GM21786 (cell line): ENCODE results near the gene FHOD3.
"Not testable (repeated sequence)": the region's sequence is repeated elsewhere in the genome, so short reads cannot be mapped to it uniquely, and the experiment has no call there.

Experiments
- ATAC-seq: cut with Tn5 transposase; IDR thresholded peaks from one replicate; pipeline ENCODE4 v1.9.1; 2021; ENCODE audit not compliant: unreplicated experiment

The FHOD3 gene

GRCh38 chr18:36761186-36761698 is 463.7 kb downstream of the FHOD3 start:
- no peak for ATAC-seq

GRCh38 chr18:36762074-36762473 is 464.6 kb downstream of the FHOD3 start:
- ATAC-seq, result no peak

- not testable (repeated sequence) for ATAC-seq
Measured at GRCh38 chr18:36762965-36763364, 465.5 kb downstream of the FHOD3 start.

- ATAC-seq, result no peak
Measured at GRCh38 chr18:36766836-36767235, 469.3 kb downstream of the FHOD3 start.

GRCh38 chr18:36769172-36769571 is 471.7 kb downstream of the FHOD3 start:
- ATAC-seq, result no peak

GRCh38 chr18:36769611-36770314 is 472.2 kb downstream of the FHOD3 start:
- ATAC-seq, result no peak

- no peak for ATAC-seq
Measured at GRCh38 chr18:36770315-36770946, 472.9 kb downstream of the FHOD3 start.

- no peak for ATAC-seq
Measured at GRCh38 chr18:36771245-36771644, 473.7 kb downstream of the FHOD3 start.

- ATAC-seq, result no peak
Measured at GRCh38 chr18:36772241-36772723, 474.8 kb downstream of the FHOD3 start.

GRCh38 chr18:36775396-36775795 is 477.9 kb downstream of the FHOD3 start:
- ATAC-seq, result no peak

GRCh38 chr18:36776650-36777049 is 479.1 kb downstream of the FHOD3 start:
- ATAC-seq, result no peak

GRCh38 chr18:36777566-36777965 is 480.1 kb downstream of the FHOD3 start:
- ATAC-seq, result no peak

GRCh38 chr18:36780748-36781147 is 483.2 kb downstream of the FHOD3 start:
- ATAC-seq, result no peak

- ATAC-seq, result no peak
Measured at GRCh38 chr18:36782710-36783109, 485.2 kb downstream of the FHOD3 start.

GRCh38 chr18:36783792-36784191 is 486.3 kb downstream of the FHOD3 start:
- ATAC-seq, result no peak

- no peak for ATAC-seq
Measured at GRCh38 chr18:36786686-36787085, 489.2 kb downstream of the FHOD3 start.

- ATAC-seq, result no peak
Measured at GRCh38 chr18:36792634-36793283, 495.2 kb downstream of the FHOD3 start.

GRCh38 chr18:36798738-36799473 is 501.4 kb downstream of the FHOD3 start:
- ATAC-seq, result no peak

GRCh38 chr18:36805105-36805504 is 507.6 kb downstream of the FHOD3 start:
- ATAC-seq, result no peak

- ATAC-seq, result no peak
Measured at GRCh38 chr18:36808681-36809080, 511.2 kb downstream of the FHOD3 start.
